ENCODE results near the gene RBM10. TPM values are rescaled to one million over a fixed set of nuclear protein-coding genes. Genes with fewer than 3 reads are reported as not detected.
A peak's percentile ranks its signal among the peaks of the same experiment; 100 is the strongest.

Gene RBM10
- total and polyA plus RNA-seq, 4 experiments from 2014 or later, result 10.7 to 53.3 (median 42.1) TPM

DNA sequence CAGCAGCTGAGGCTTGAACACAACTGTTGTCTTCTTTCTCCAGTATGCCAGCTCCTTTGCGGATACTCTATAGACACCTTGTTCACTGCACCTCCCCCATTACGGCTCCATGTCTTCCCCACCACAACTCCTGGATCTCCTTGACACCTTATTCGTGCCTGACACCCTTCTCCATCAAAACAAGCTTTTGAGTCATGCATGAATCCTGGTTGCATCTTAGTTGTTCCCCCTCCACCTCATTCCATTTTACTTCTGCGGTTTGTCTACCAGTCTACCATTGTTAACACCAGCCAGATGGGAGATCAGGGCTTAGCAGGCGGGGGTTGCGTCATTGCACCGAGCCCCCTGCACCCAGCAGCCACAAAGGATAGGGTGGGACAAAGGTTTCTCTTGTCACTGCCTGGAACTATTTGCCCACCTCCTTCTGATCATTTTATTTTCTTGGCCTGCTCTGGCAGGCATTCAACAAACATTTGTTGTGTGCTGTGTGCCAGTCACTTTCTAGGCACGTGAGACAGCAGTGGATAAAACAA lies 71.4 kb downstream of the RBM10 start:
- no peak for DNase-seq
- intact Hi-C loops (cut with micrococcal nuclease), result loop anchor here (2.0 to 5.0 kb wide), 4 partner anchors 72 to 436 kb away; partner anchors contain the start of genes ELK1, NDUFB11, RBM10 and ZNF41
- Histone ChIP-seq H3K27ac (ENCODE audit: low read depth, low read length) (peak overlapping the region; percentile 90), H3K36me3 (ENCODE audit: insufficient read depth, low read length) (peaks cover 32% of the 10 kb centered on the region), H3K4me3 (ENCODE audit: low read length in 2 of 2) (no peak overlapping the region), H3K9me3 (ENCODE audit: control insufficient read depth in 1 of 2, low read length in 2 of 2) (no peaks in the 10 kb centered on the region), H3K27me3 (ENCODE audit: insufficient read depth, low read length) (no peaks in the 10 kb centered on the region), H3K4me1 (ENCODE audit: insufficient read depth, low read length) (peaks cover 28% of the 10 kb centered on the region)
- Mint-ChIP-seq H3K9me3 (no peaks in the 10 kb centered on the region), H3K27me3 (no peaks in the 10 kb centered on the region), H3K36me3 (peaks cover 39 to 58% of the 10 kb centered on the region in 2 donors), H3K27ac (peak overlapping the region; percentile 94 to 100 (median 99)), H3K4me1 (peaks cover 26 to 47% (median 36%) of the 10 kb centered on the region in 4 donors), H3K4me3 (peak overlapping the region in 3 of 8 donors; percentile 93 to 99 (median 96))
- POLR2A ChIA-PET (ENCODE audit: partially characterized antibody), result interaction anchor here (0.6 to 7.0 kb wide), 8 partner anchors 11 to 929 kb away, joined by 3 to 85 read pairs (median 6); partner anchors contain the start of genes NDUFB11, RBM10 and USP11
- CTCF ChIA-PET (ENCODE audit: partially characterized antibody), result no interaction called here

DNA sequence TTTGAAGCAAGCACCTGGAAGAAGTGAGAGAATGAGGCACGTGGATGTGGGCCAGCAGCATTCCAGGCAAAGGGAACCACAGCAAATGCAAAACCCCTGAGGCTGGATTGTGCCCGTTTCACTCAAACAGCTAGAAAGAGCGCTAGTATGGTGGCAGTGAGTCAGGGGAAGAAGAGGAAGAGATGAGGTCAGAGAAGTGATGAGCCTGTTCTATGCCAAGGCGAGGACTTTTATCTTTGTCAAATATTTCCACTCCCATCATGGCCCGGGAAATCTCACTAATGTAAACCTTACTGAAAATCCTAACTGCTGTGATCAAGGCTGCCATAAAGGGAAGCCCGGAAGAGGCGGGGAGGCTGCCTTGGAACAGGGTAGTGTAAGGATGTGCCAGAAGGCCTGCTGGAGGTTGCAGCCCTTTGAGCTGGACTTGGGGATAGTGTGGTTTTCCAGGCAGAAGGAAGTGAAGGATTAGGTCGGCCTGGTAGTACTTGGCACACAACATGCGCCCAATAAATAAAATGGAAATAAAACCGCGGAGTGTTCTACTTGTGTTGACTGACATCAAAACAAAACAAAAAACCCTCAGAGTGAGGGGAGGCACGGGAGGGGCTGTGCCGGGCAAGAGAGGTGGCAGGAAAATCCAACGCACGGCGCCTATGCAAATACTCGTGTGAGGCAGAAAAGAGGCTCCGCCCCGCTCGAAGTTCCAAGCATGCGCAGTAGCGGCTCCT lies 72.3 kb downstream of the RBM10 start:
- Mint-ChIP-seq H3K9me3 (peaks cover 0 to 3% (median 0%) of the 10 kb centered on the region in 8 donors), H3K4me3 (peak overlapping the region; percentile 77 to 99 (median 96)), H3K36me3 (peaks cover 31 to 54% of the 10 kb centered on the region in 2 donors), H3K27ac (peak overlapping the region; percentile 94 to 100 (median 99)), H3K4me1 (peaks cover 26 to 55% (median 41%) of the 10 kb centered on the region in 4 donors), H3K27me3 (no peaks in the 10 kb centered on the region)
- Histone ChIP-seq H3K36me3 (ENCODE audit: insufficient read depth, low read length) (peaks cover 24% of the 10 kb centered on the region), H3K27me3 (ENCODE audit: insufficient read depth, low read length) (no peaks in the 10 kb centered on the region), H3K27ac (ENCODE audit: low read depth, low read length) (peak overlapping the region; percentile 90), H3K4me1 (ENCODE audit: insufficient read depth, low read length) (peaks cover 30% of the 10 kb centered on the region), H3K4me3 (ENCODE audit: low read length in 2 of 2) (peak overlapping the region in 1 of 2 donors; percentile 46), H3K9me3 (ENCODE audit: control insufficient read depth in 1 of 2, low read length in 2 of 2) (no peaks in the 10 kb centered on the region)
- CTCF ChIA-PET (ENCODE audit: partially characterized antibody), result interaction anchor here (0.9 to 1.0 kb wide), 2 partner anchors 26 to 168 kb away, joined by 3 read pairs; no protein-coding TSS in a partner anchor
- peak in 1 of 5 donors; percentile 69 for DNase-seq
- POLR2A ChIA-PET (ENCODE audit: partially characterized antibody), result interaction anchor here (0.6 to 7.0 kb wide), 20 partner anchors 9 to 1357 kb away, joined by 3 to 85 read pairs (median 4); partner anchors contain the start of genes NDUFB11, RBM10, RBM3 and TIMP1
- intact Hi-C loops (cut with micrococcal nuclease), result loop anchor here (2.0 to 5.0 kb wide), 4 partner anchors 72 to 435 kb away; partner anchors contain the start of genes ELK1, NDUFB11, RBM10 and ZNF41

DNA sequence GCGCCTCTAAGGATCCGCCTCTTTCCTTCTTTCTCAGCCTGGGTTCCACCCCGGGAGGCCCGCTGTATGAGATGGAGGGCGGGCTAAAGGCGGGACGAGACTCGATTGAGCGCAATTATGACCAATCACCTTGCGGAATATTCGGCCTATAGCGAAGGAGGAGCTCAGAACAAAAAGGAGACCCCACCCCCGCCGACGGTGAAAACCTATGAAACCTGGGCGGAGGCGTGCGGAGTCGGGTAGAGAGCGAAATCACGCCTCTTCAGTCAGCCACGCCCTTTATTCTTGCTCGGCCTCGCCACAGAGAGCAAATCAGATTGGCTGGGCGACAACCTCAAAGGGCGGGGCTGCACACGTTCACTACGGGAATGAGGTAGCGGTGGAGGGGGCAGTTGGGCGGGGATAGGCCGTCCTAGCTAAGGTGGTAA lies 72.8 kb downstream of the RBM10 start:
- Histone ChIP-seq H3K27ac (ENCODE audit: low read depth, low read length) (peak overlapping the region; percentile 99), H3K36me3 (ENCODE audit: insufficient read depth, low read length) (peaks cover 19% of the 10 kb centered on the region), H3K4me1 (ENCODE audit: insufficient read depth, low read length) (peaks cover 30% of the 10 kb centered on the region), H3K4me3 (ENCODE audit: low read length in 2 of 2) (peak overlapping the region; percentile 70 to 73), H3K9me3 (ENCODE audit: control insufficient read depth in 1 of 2, low read length in 2 of 2) (no peaks in the 10 kb centered on the region), H3K27me3 (ENCODE audit: insufficient read depth, low read length) (no peaks in the 10 kb centered on the region)
- intact Hi-C loops (cut with micrococcal nuclease), result loop anchor here (1.0 to 5.0 kb wide), 8 partner anchors 15 to 434 kb away; partner anchors contain the start of genes ELK1, NDUFB11, RBM10 and UBA1
- peaks cover 26 to 56% (median 41%) of the 10 kb centered on the region in 4 donors for H3K4me1 Mint-ChIP-seq
- ChIA-PET POLR2A (ENCODE audit: partially characterized antibody) (interaction anchor here (0.6 to 7.0 kb wide), 19 partner anchors 10 to 1356 kb away, joined by 3 to 85 read pairs (median 4); partner anchors contain the start of genes NDUFB11, RBM10, RBM3 and TIMP1), CTCF (ENCODE audit: partially characterized antibody) (interaction anchor here (0.9 to 1.0 kb wide), 2 partner anchors 27 to 167 kb away, joined by 3 read pairs; no protein-coding TSS in a partner anchor)
- no peaks in the 10 kb centered on the region for H3K27me3 Mint-ChIP-seq
- peaks cover 0 to 3% (median 0%) of the 10 kb centered on the region in 8 donors for H3K9me3 Mint-ChIP-seq
- peaks cover 25 to 53% of the 10 kb centered on the region in 2 donors for H3K36me3 Mint-ChIP-seq
- peak overlapping the region; percentile 95 to 100 (median 99) for H3K27ac Mint-ChIP-seq
- peak; percentile 98 to 100 (median 99) for DNase-seq
- H3K4me3 Mint-ChIP-seq, result peak overlapping the region; percentile 89 to 99 (median 96)

DNA sequence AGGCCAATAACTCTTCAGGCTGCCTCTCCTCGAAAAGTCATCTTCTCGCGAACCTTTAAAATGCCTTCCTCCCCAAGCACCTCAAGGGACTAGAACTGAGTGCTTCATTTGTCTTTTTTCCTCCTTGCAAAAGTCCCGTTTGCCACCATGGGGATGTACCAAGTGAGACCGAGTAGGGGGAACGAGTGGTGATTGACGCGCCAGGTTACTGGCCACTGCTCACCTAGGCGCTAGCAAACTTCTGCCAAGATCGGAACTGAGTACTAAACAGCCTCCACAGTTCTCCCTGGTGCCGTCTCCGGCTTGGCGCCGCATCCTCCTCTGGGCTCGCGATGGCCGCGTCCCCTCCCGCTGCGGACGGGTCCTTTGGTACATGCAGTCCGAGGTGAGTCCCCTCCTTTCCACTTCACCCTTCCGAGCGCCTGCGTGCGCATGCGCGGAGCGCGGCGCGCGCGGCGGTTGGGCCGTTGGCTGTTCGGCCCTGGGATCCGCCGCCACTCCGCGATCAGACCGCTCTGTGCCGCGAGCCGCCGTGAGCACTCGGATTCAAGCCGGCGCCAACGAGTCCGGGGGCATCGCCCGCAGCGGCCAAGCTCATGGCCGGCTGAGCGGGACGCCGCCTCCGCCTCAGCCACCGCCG lies 73.4 kb downstream of the RBM10 start, which contains the start of gene CDK16:
CDK16 (plus strand) TSS at position 402 of the 640 bp plus-strand sequence. CDS start 4,877 bp downstream, outside the sequence.
- Mint-ChIP-seq H3K4me3 (peak within 1 kb of the TSS; percentile 89 to 99 (median 96)), H3K27me3 (no peaks in the 10 kb centered on the region), H3K9me3 (peaks cover 0 to 3% (median 0%) of the 10 kb centered on the region in 8 donors), H3K4me1 (peaks cover 26 to 56% (median 41%) of the 10 kb centered on the region in 4 donors), H3K27ac (peak within 1 kb of the TSS; percentile 95 to 100 (median 99)), H3K36me3 (peaks cover 23 to 51% of the 10 kb centered on the region in 2 donors)
- Histone ChIP-seq H3K9me3 (ENCODE audit: control insufficient read depth in 1 of 2, low read length in 2 of 2) (no peaks in the 10 kb centered on the region), H3K27me3 (ENCODE audit: insufficient read depth, low read length) (no peaks in the 10 kb centered on the region), H3K36me3 (ENCODE audit: insufficient read depth, low read length) (peaks cover 20% of the 10 kb centered on the region), H3K4me1 (ENCODE audit: insufficient read depth, low read length) (peaks cover 30% of the 10 kb centered on the region), H3K27ac (ENCODE audit: low read depth, low read length) (peak within 1 kb of the TSS; percentile 99), H3K4me3 (ENCODE audit: low read length in 2 of 2) (peak within 1 kb of the TSS; percentile 70 to 73)
- POLR2A ChIA-PET (ENCODE audit: partially characterized antibody), result interaction anchor here (0.7 to 7.0 kb wide), 19 partner anchors 10 to 1356 kb away, joined by 3 to 85 read pairs (median 4); partner anchors contain the start of genes NDUFB11, RBM10, RBM3 and TIMP1
- intact Hi-C loops (cut with micrococcal nuclease), result loop anchor here (1.0 to 5.0 kb wide), 7 partner anchors 15 to 434 kb away; partner anchors contain the start of genes ELK1, UBA1, USP11 and ZNF41
- CTCF ChIA-PET (ENCODE audit: partially characterized antibody), result interaction anchor here (0.9 to 1.0 kb wide), 2 partner anchors 27 to 167 kb away, joined by 3 read pairs; no protein-coding TSS in a partner anchor
- DNase-seq, result peak; percentile 76 to 94 (median 89)

DNA sequence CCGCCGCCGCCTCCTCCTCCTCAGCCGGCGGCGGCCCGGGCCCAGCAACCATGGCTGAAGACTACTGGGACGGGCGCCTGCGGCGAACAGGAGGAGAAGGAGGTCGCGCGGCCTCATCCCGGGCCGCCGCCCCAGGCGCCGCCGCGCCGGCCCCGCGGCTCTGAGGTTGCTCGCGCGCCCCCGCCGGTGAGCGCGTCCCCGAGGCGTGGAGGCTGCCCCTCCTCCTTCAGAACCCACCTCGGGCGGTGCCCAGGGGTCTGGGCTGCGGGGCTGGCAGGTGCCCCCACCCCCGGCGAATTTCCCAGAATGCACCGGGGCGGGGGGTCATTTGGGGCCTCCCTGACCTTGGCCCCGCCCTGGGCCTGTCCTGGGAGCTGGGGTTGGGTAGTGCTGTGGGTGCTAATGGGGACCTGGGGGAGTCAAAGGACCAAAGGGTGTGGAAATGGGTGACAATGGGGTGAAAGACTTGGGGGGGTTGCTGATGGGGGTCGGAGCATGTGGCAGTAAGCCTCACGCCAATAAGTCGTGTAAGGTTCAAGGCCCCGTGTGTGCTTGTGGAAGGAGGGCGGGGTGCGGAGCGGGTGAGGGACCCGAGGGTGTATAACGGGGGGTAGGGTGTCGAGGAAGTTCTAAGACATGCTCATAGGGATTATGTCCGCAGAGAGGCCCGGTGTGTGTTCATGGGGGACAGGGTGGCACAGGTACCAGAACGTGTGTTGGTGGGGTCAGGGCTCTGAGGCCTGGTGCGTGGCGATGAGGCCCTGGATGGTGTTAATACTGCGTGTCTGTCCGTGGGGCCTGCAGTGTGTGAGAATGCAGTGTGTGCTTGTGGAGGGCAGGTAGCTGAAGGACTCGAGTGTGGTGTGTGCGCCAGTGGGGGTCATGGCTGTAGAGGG lies 74.1 kb downstream of the RBM10 start:
- peak overlapping the region; percentile 89 to 97 (median 94) for H3K4me3 Mint-ChIP-seq
- peaks cover 26 to 56% (median 41%) of the 10 kb centered on the region in 4 donors for H3K4me1 Mint-ChIP-seq
- Histone ChIP-seq H3K27ac (ENCODE audit: low read depth, low read length) (peak overlapping the region; percentile 99), H3K4me1 (ENCODE audit: insufficient read depth, low read length) (peaks cover 30% of the 10 kb centered on the region), H3K27me3 (ENCODE audit: insufficient read depth, low read length) (no peaks in the 10 kb centered on the region), H3K4me3 (ENCODE audit: low read length in 2 of 2) (peak overlapping the region; percentile 42 to 70), H3K36me3 (ENCODE audit: insufficient read depth, low read length) (peaks cover 24% of the 10 kb centered on the region), H3K9me3 (ENCODE audit: control insufficient read depth in 1 of 2, low read length in 2 of 2) (no peaks in the 10 kb centered on the region)
- no peaks in the 10 kb centered on the region for H3K27me3 Mint-ChIP-seq
- H3K36me3 Mint-ChIP-seq, result peaks cover 25 to 53% of the 10 kb centered on the region in 2 donors
- peak in 2 of 5 donors; percentile 13 to 18 for DNase-seq
- intact Hi-C loops (cut with micrococcal nuclease), result loop anchor here (1.0 to 5.0 kb wide), 7 partner anchors 14 to 433 kb away; partner anchors contain the start of genes ELK1, UBA1, USP11 and ZNF41
- peak overlapping the region; percentile 81 to 98 (median 95) for H3K27ac Mint-ChIP-seq
- POLR2A ChIA-PET (ENCODE audit: partially characterized antibody), result interaction anchor here (0.8 to 7.0 kb wide), 9 partner anchors 11 to 328 kb away, joined by 3 to 85 read pairs (median 6); partner anchors contain the start of genes NDUFB11, RBM10 and USP11
- H3K9me3 Mint-ChIP-seq, result peaks cover 0 to 3% (median 0%) of the 10 kb centered on the region in 8 donors
- CTCF ChIA-PET (ENCODE audit: partially characterized antibody), result no interaction called here

Measured in CD4-positive, alpha-beta memory T cell (primary cell).